Brain pericyte (primary cell): Measurements from ENCODE around the gene KPTN.
"Not testable (repeated sequence)": the region's sequence is repeated elsewhere in the genome, so short reads cannot be mapped to it uniquely, and the experiment has no call there.

Experiments
- DNase-seq: peaks from one replicate; pipeline ENCODE4 v3.0.0-alpha.2; 2012; ENCODE audit warnings: low read depth, low spot score

KPTN gene

DNA sequence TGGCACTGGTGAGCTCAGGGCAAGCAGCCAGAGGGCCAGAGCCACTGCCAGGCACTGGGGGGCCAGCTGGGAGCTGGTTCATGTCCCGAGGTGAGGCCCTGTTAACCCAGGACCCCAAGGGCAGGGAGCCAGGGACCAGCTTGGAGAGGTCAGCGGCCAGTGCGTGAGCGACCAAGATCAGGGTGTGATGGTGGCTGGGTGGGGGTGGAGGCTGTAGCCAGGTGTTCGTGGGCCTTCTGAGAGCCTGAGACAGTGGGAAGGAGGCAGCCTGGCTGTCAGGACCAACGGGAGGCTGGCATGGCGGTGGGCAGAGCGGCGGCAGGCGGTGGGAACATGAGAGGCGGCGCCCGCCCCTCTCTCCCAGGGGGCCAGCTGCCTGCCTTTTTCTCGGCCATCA lies 8.1 kb upstream of the KPTN start:
- no peak for DNase-seq

DNA sequence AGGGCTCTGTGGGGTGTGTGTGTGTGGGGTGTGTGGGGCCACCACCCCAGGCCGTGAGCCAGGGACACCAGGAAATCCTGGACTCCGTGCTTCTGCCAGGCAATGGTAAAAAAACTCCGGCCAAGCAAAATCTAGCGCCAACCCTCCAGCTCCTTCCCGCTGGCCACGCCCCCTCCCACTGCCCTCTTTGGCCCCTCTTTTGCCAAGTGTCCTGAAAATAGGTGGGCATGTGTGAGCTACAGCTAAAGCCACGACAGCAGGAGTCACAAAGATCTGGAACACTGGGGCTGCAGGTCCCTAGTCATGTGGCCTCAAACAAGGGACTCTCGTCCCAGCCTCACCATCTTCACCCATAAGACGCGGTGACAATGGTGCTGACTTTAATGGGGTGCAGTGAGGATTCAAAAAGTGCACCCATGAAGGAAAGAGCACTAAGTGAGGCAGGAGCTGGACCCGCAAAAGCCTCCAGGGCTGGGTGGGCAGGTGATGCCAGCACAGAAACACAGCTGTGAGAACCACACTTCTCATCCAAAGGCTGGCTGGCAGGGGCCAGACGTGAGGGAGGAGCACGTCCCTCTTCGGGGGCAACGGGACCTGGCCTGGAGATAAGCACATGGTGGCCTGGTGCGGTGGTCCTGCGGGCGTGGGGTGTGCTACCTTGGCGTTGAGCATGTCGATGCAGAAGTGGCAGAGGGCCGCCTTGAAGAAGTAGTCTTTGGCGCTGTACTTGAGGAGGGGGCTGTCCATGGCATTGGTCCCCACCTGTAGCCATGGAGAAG lies 7.5 kb upstream of the KPTN start:
- DNase-seq = no peak

DNA sequence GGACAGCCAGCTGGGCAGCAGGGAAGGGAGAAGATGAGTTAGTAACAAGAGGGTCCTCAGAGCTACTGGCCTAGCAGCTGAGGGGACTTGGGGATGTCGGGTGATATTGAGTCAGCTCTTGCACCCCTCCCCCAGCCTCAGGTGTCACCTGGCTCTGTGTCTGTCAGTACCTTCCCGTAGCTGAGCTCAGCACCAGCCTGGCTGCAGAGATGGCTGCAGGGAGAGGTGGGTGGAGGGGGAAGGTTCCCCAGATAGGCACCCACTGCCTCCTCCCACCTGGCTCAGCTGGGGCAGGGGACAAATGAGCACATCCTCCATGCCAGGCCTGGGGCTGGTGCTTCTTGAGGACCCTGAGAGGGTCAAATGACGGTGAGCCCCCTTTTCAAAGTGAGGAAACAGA lies 6.8 kb upstream of the KPTN start:
- no peak for DNase-seq

DNA sequence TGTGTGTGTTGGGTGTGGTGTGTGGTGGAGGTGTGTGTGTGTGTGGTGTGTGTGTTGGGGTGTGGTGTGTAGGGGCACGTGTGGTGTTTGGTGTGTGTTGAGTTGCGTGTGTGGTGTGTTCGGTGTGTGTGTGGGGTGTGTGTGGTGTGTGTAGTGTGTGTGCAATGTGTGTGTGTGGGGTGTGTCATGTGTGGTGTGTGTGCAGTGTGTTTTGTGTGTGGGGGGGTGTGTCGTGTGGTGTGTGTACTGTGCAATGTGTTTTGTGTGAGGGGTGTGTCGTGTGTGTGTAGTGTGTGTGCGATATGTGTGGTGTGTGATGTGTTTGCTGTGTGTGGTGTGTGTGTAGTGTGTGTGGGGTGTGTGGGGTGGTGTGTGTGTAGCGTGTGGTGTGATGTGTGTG lies 6.0 kb upstream of the KPTN start:
- no peak for DNase-seq

DNA sequence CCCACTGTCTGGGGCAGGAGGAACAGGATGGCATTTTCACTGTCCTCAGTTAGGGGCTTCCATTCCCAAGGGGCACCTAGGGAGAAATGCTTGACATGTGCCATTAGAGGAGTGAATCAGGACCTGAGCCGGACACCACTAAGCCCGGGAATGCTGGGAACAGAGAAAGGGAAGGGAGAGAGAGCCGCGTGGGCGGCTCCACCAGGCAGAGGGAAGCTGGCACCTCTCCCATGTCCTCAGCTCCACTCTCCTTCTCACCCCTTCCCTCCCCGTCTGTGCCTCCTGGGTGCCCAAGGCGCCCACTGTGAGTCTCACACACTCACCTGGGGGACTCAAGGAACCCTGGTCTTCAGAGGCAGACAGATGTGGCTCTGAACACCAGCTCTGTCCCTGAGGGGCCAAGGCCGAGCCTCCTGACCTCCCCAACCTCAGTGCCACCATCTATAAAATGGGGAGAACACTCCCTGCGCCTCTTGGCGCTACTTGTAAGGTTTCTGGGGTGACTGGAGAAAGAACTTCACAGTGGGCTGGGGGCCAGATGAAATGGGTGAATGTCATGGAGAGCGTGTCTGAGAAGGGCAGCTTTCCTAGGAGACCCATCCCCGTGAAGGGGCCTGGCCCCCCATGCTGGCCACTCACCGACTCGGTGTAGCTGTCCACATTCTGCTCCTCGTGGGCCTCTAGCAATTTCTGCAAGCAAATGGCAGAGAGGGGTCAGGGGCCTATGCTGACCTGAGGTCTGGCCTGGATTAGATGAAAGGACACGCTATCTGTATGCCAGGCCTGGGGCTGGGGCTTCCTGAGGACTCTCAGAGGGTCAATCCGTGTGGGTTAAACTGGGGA lies 5.3 kb upstream of the KPTN start:
- no peak for DNase-seq

DNA sequence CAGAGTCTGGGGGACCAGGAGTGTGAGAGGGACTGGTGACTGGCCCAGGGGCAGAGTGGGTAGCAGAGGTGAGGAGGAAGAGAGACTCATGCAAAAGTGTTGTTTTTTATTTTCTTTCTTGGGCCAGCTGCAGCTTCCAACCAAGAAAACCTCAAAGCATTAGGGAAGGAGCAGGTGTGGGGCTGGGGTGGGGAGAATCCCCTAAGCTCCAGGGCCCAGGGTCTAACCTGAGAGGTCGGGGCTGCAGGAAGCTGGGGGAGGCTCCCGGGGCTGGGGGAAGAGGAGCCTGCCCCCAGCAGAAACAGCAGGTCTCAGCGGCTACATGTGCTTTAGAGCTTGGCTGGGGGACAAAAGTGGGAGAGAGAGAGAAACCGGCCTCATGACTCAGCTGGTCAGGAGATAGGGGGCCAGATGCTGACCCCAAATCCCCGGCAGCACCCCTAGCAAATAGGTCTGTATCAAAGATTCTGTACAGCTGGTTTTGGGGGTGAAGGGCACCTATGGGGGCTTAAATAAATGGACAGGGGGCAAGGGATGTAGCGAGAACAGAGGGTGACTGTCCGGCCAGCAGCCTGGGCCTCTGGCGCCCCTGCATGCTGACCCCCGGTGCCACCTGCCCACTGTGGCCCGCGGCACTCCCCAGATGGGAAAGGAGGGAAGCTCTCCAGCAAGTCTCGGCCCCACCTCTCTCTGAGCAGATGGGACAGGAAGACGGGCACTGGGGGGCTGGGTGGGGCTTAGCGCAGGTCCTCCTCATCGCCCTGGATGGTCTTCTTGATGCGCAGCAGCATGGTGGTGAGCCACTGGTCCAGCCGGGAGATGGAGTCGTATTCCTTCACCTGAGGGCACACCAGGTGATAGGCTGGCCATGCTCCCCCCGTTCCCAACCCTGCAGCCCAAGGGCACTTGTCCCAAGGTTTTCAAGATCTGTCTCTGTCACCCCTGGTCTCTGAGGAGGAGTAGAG lies 3.8 kb upstream of the KPTN start:
- no peak for DNase-seq

DNA sequence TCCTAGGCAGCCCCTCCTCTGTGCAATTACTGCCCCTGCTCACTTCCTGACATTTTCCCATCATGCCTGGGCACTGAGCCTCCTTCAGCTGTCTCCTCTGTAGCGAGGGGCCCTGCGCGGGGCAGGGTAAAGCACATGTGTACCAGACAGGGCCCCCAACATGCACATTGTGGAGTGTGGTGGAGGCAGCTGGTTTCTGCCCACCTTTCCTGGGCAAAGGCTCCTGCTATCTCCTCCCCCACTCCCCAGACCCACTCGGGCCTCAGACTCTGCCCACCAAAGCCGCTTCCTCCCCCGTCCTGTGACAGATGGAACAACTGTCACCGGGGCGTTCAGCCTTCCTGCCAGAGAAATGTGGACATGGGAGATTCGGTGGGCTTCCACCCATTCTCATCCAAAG lies 2.9 kb upstream of the KPTN start:
- DNase-seq = no peak

DNA sequence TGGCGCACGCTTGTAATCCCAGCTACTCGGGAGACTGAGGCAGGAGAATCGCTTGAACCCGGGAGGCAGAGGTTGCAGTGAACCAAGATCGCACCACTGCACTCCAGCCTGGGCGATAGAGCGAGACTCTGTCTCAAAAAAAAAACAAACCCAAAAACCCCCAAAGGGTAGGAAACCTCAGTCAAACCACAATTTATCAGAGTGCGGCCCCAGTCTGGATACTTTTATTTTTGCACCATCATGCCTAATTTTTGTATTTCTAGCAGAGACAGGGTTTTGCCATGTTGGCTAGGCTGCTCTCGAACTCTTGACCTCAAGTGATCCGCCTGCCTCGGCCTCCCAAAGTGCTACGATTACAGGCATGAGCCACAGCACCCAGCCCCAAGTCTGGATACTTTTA lies 2.2 kb upstream of the KPTN start:
- not testable (repeated sequence) for DNase-seq

DNA sequence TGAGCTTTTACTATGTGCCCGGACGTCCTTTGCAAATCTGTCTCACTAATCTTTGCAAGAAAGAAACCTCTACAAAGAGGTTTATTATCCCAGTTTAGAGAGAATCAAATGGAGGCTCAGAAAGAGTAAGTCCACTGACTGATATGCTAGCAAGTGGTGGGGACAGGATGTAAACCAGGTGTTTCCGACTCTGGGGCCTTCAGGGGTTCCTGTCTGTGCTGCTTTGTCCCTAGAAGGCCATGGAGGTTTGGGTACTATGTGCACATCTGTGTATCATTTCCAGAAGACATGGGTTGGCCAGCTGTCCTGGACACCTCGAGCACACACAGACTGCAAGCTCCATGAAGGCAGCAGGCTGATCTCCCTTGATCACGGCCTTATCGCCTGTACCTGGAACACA lies 1.2 kb upstream of the KPTN start:
- no peak for DNase-seq

DNA sequence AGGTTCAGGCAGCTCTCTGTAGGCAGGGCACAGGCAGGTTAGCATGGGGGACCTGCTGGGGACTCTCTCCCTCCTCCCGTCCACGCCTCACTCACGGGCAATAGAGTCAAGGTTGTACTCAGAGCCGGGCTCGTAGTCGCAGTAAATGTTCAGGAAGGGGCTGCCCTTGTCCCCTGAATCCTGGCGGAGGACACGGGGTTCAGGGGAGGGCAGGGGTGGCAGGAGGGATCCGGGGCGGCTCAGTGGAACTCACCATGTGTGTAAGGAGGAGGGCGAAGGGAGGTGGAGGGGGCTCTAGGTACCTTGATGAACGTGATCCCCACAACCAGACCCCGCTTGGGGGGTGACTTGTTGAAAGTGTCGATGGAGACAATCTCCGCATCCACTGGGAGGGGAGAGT lies 819 bp downstream of the KPTN start:
- no peak for DNase-seq

DNA sequence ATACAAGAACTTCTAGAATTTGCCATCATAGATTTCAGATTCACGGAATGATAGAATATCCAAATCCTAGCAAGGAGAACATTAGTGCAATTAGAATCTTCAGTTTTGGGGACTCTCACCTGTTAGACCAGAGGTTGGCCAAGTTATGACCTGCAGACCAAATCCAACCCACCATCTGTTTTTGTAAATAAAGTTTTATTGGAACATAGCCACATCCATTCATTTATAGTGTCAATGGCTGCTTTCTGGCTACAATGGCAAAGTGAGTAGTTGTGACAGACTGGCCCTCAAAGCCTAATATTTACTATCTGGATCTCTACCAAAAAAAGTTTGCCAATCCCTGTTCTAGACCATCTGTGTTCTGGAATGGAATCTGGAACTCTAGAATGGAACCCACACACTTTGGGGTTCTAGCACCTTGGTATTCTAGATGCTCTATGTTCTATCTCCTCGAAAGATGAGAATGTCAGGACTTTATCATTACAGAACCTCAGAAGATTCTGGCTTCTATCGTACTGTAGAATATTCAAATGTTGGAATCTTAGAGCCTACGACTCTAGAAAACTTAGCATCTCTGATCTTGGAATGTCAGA lies 2.5 kb downstream of the KPTN start:
- no peak for DNase-seq

DNA sequence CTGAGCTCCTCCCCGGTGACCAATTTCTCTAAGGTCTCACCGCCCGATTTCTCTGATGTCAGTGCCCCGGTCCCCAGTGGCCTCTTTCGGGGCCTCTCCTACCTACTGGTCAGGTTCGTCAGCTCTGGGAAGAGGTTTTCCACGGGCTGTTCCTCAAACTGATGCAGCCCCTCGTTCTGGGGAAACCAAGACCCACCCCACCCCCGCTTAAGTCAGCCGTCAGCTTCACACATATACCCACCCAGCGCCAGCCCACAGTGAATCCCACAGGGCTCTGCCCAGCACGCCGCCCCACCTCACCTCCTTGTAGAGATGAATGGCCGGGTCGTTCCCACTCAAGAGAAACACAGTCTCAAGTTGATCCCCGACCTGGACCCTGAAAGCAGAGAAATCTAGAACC lies 3.4 kb downstream of the KPTN start:
- DNase-seq = no peak

DNA sequence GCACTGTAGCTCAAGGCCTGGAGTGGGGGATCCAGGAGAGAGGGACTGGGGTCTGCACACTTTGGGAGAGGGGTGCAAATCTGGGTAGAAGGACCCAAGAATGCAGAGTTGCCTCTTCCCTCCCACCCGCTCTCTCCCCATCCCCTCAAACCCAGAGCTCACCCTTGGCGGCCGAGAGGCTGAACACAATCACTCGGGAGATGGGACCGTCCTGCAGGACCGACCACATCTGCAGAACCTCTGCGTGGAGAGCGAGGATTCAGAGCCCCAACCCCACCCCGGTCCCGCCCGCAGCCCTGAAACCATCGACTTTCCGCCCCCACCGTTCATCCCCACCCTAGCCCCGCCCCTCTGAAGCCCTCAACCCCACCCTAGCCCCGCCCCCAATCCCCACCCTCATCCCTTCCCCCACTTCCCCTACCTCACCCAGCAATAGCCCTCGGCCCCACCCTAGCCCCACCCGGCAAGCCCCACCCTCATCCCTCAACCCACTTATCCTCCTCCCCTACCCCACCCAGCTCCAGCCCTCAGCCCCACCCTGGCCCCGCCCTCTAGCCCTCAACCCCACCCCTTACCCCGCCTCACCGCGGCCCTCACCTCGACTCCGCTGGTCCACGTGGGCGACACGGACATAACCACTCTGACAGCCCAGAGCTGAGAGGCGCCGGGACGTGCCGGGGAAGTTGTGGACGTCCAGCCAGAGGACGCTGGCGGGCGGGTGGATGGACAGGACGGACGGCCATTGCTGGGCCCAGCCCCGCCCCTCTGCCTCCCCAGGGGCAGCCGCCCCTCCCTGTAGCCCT lies 4.1 kb downstream of the KPTN start:
- no peak for DNase-seq

DNA sequence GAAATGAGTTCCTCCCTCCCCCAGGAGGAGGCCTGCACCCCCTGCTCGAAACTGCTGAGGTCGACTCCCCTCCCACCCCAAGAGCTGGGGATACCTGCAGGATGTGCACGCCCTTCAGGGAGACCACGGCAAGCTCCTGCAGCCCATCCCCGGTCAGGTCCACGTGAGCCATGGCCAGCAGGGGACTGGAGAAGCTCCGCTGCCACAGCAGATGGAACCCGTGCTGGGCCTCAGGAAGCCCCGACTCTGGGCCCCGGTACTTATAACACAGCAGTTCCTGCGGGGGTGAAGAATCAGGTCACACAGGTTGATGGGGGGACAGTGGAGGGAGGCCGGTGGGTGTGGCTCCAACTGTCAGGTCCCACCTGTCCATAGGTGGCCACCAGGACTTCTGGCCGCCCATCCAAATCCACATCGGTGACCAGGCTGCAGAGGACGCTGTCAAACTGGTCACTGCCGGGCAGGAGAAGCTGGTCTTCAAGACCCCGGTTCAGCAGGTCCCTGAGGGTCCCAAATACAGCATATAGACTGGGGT lies 7.5 kb downstream of the KPTN start:
- no peak for DNase-seq

DNA sequence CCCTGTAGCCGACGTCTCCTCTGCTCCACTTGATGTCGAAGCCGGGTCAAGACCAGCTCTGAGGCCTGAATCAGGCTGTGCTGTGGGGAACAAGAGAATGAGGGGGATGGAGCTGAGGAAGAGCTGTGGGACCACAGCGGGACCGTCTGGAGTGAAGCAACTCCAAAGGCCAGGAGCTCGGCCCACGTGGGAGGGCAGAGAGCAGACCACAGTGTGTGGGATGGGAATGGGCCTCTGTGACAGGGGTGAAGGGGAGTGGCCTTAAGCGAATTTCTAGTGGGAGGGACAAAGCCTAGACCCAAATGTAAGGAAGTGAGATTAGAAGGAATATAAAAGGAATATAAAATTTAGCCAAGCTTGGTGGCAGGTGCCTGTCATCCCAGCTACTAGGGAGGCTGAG lies 8.6 kb downstream of the KPTN start:
- DNase-seq = no peak

DNA sequence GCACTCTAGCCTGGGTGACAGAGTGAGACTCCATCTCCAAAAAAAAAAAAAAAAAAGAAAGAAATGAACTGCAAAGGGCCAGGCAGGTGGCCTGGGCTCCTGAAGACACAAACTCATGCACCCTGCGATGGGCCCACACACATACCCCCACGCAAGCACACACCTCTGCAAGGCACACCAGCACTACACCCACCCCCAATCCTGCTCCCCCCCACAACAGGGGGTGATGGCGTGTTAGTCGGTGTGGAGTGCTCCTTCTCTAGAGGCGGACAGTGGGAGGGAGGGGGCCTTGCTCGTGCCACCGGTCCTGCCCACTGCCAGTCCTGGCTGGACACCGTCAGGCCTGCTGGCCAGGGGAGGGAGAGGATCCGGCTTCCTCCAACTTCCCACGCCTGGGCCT lies 10.7 kb downstream of the KPTN start:
- no peak for DNase-seq

DNA sequence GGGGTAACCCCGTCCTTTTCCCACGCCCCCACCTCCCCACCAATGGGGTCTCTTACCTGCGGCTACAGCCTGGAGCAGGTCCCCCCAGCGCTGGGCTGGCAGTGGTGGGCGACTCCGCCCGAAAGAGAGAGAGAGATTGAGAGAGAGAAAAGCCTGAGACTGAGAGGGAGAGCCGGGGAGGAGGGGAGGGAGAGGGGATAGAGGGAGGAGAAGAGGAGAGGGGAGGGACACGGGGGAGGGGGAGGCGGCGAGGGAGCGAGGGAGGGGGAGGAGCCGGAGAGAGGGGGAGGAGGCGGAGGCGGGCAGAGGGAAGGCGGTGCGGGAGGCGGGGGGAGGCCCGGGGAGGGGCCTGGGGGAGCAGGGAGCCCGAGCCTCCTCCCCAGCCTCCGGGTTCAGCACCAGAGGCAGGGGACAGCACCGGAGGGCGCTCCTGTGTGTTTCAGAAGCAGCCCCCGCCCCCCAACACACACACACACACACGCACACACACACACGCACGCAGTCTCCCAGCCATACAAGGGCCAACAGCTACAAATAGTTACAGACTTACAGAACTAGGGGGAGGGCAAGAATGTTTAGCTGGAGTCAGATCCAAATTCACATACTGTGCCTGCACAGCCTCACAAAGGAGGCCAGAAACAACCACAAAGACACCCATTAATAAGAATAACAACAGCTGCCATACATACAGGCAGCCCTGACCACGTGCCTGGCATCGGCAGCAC lies 12.1 kb downstream of the KPTN start, which contains the start of gene SLC8A2:
TSS of gene SLC8A2 (minus strand) at position 161 of the 725 bp plus-strand sequence. CDS start 5,490 bp downstream, outside the sequence.
- DNase-seq = peak; percentile 20

DNA sequence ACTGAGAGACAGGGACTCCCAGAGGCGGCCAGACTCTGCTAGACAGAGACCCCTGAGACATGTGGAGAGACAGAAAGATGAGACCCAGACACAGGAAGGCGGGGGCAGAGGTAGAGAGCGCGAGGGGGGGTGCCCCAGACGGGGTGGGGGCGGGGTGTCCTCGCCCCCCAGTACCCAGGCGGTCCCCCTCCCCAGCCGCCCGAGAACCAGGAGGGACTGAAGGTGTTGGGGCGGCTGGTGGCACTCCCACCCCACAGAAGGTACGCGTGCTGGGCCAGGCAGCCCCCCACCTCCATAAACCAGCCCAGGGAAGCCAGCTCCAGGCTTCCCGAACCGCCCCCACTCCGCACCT lies 12.7 kb downstream of the KPTN start:
- DNase-seq = no peak

DNA sequence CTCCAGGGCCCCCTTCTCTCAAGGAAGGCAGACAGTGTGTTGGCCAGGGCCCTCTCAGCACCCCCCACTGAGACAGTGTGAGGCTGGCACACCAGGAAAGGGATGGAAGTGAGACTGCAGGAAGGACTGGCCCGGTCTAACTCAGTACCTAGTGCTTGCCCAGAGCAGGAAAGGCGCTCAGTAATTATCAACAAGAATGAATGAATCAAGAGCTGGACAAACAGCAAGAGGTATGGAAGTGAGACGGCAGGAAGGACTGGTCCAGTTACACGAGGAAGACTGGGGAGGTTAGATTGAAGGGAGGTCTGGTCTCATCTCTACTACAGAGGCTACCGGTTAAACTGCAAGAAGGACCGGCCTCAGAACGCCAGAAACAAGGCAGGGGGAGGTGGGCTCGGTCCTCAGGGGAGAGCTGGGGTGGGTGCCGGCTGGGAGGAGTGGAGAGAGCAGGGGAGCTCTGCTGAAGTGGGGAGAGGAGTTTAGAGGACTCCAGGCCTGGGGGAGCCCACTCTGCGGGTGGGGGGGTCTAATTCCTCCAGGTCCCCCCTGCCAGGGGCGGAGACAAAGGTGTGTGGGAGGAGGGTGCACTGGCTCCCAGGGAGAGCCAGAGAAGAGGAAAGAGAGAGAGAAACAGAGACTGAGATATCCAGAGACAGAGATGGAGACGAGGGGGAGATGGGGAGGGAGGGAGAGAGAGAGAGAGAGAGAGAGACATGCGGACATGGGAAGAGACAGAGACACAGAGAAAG lies 13.4 kb downstream of the KPTN start:
- no peak for DNase-seq
